SU-DHL-6 (cell line): Measurements from ENCODE around the gene CRACR2A.

Source experiments
- H2AFZ ChIP-seq: fragments of 200-600 bp; sonication (generic); 2 replicates; pipeline ENCODE4 v1.6.1; 2014; ENCODE audit warnings: low read depth, mild to moderate bottlenecking, moderate library complexity, mixed read lengths, antibody characterized with exemption, low read length; ENCODE audit not compliant: severe bottlenecking
- H3F3A ChIP-seq: fragments of 200-600 bp; shearing (Covaris generic); 2 replicates; pipeline ENCODE4 v1.6.0; 2016; ENCODE audit warnings: antibody characterized with exemption, mild to moderate bottlenecking; ENCODE audit not compliant: insufficient read depth
- H3K27ac ChIP-seq: fragments of 200-600 bp; sonication (generic); 2 replicates; pipeline ENCODE4 v1.5.1; 2016; ENCODE audit warnings: low read depth, mild to moderate bottlenecking, low read length, moderate library complexity, mixed read lengths
- H3K27me3 ChIP-seq: fragments of 200-600 bp; sonication (generic), shearing (Covaris generic); 2 replicates; pipeline ENCODE4 v1.6.0; 2014; ENCODE audit warnings: mild to moderate bottlenecking, low read length
- H3K36me3 ChIP-seq: fragments of 200-600 bp; sonication (generic); 2 replicates; pipeline ENCODE4 v1.6.1; 2014; ENCODE audit warnings: mild to moderate bottlenecking, low read length, mixed read lengths
- H3K4me2 ChIP-seq: fragments of 300-600, 200-600 bp; shearing (Covaris generic), sonication (generic); 2 replicates; pipeline ENCODE4 v1.6.0; 2014; ENCODE audit warnings: low read length, low read depth, mild to moderate bottlenecking; ENCODE audit not compliant: poor library complexity, severe bottlenecking
- H3K4me3 ChIP-seq: fragments of 200-600 bp; sonication (generic); 2 replicates; pipeline ENCODE4 v1.5.1; 2014; ENCODE audit warnings: antibody characterized with exemption, low read length, mild to moderate bottlenecking, mixed read lengths; ENCODE audit not compliant: insufficient read depth, poor library complexity, severe bottlenecking
- H3K79me2 ChIP-seq: fragments of 200-600 bp; sonication (generic); 2 replicates; pipeline ENCODE4 v1.6.1; 2014; ENCODE audit warnings: mild to moderate bottlenecking, low read length, moderate library complexity; ENCODE audit not compliant: insufficient read depth
- H3K9ac ChIP-seq: fragments of 200-600 bp; sonication (generic); 2 replicates; pipeline ENCODE4 v1.7.0; 2014; ENCODE audit warnings: mild to moderate bottlenecking, low read length
- H3K9me2 ChIP-seq: fragments of 200-600 bp; sonication (generic); replicated peaks from 2 replicates; pipeline ENCODE4 v1.6.1; 2014; ENCODE audit warnings: low read length; ENCODE audit not compliant: insufficient read depth
- H3K9me3 ChIP-seq: fragments of 200-600 bp; sonication (generic); 2 replicates; pipeline ENCODE4 v1.6.1; 2014; ENCODE audit warnings: low read length, mixed read lengths; ENCODE audit not compliant: insufficient read depth
- H4K20me1 ChIP-seq: fragments of 200-600 bp; sonication (generic); 2 replicates; pipeline ENCODE4 v1.6.1; 2014; ENCODE audit warnings: low read depth, mild to moderate bottlenecking, antibody characterized with exemption, low read length, moderate library complexity, mixed read lengths
- CTCF ChIP-seq: fragments of 200-600 bp; sonication (generic); IDR thresholded peaks from one replicate; pipeline ENCODE4 v1.5.1; 2017; ENCODE audit warnings: antibody characterized with exemption, mild to moderate bottlenecking, low read length, moderate library complexity; ENCODE audit not compliant: insufficient read depth, poor library complexity, severe bottlenecking
- EZH2phosphoT487 ChIP-seq: fragments of 200-600 bp; sonication (generic), shearing (Covaris generic); conservative IDR thresholded peaks from 2 replicates; pipeline ENCODE4 v1.6.1; 2018; ENCODE audit warnings: mild to moderate bottlenecking, antibody characterized with exemption, low read length, moderate library complexity, mixed read lengths

CRACR2A gene

GRCh38 chr12:3651585-3652424, 101.1 kb downstream of the CRACR2A start:
- Histone ChIP-seq H3K9ac (no peak overlapping the region), H3K9me2 (no peaks in the 10 kb centered on the region), H3K36me3 (peaks cover 2% of the 10 kb centered on the region; the same call in 1 of the 2 replicates), H3K27ac (no peak overlapping the region), H3K4me3 (no peak overlapping the region), H2AFZ (no peak overlapping the region), H3K27me3 (no peaks in the 10 kb centered on the region), H4K20me1 (no peaks in the 10 kb centered on the region), H3K9me3 (no peaks in the 10 kb centered on the region), H3K79me2 (no peaks in the 10 kb centered on the region), H3F3A (no peaks in the 10 kb centered on the region), H3K4me2 (no peak overlapping the region)
- no peak for TF ChIP-seq CTCF
- TF ChIP-seq EZH2phosphoT487: no peak

- Histone ChIP-seq H3K9ac (no peak overlapping the region), H3K4me3 (no peak overlapping the region), H3K27ac (no peak overlapping the region), H2AFZ (no peak overlapping the region), H3K9me3 (no peaks in the 10 kb centered on the region), H3K9me2 (no peaks in the 10 kb centered on the region), H4K20me1 (no peaks in the 10 kb centered on the region), H3K79me2 (no peaks in the 10 kb centered on the region), H3K27me3 (no peaks in the 10 kb centered on the region), H3K36me3 (peaks cover 2% of the 10 kb centered on the region; the same call in 1 of the 2 replicates), H3F3A (no peaks in the 10 kb centered on the region), H3K4me2 (no peak overlapping the region)
- TF ChIP-seq EZH2phosphoT487 (no peak), CTCF (no peak)
These were observed 105.4 kb downstream of the CRACR2A start for GRCh38 chr12:3647504-3647903.

GRCh38 chr12:3646561-3647241, 106.2 kb downstream of the CRACR2A start:
- H2AFZ ChIP-seq: no peak overlapping the region
- no peak overlapping the region for H3K9ac ChIP-seq
- no peak overlapping the region for H3K4me2 ChIP-seq
- no peaks in the 10 kb centered on the region for H3K79me2 ChIP-seq
- H3K27me3 ChIP-seq: no peaks in the 10 kb centered on the region
- no peaks in the 10 kb centered on the region; the same call in 1 of the 2 replicates for H3K36me3 ChIP-seq
- no peaks in the 10 kb centered on the region for H3K9me3 ChIP-seq
- no peaks in the 10 kb centered on the region for H3F3A ChIP-seq
- H3K9me2 ChIP-seq: no peaks in the 10 kb centered on the region
- no peak overlapping the region for H3K4me3 ChIP-seq
- H3K27ac ChIP-seq: no peak overlapping the region
- TF ChIP-seq CTCF: no peak
- TF ChIP-seq EZH2phosphoT487: no peak
- H4K20me1 ChIP-seq: no peaks in the 10 kb centered on the region
